Ishikawa (cell line): Measurements from ENCODE around the gene TUBGCP6.

Experiments used
- CEBPB ChIP-seq: IDR thresholded peaks from 2 replicates; pipeline ENCODE4 v1.6.1; 2012
- CREB1 ChIP-seq: IDR thresholded peaks from 2 replicates; pipeline ENCODE4 v1.6.1; 2012; ENCODE audit warnings: low read depth
- EGR1 ChIP-seq: IDR thresholded peaks from 2 replicates; pipeline ENCODE4 v1.6.1; 2012
- EP300 ChIP-seq: IDR thresholded peaks from 2 replicates; pipeline ENCODE4 v1.6.1; 2012; ENCODE audit warnings: borderline replicate concordance
- FOXM1 ChIP-seq: IDR thresholded peaks from 2 replicates; pipeline ENCODE4 v1.6.1; 2012; ENCODE audit warnings: low read depth, borderline replicate concordance
- MAX ChIP-seq: IDR thresholded peaks from 2 replicates; pipeline ENCODE4 v1.6.1; 2012
- NFIC ChIP-seq: IDR thresholded peaks from 2 replicates; pipeline ENCODE4 v1.6.1; 2012
- RAD21 ChIP-seq: IDR thresholded peaks from 2 replicates; pipeline ENCODE4 v1.6.1; 2012; ENCODE audit warnings: low read depth
- REST ChIP-seq: IDR thresholded peaks from 2 replicates; pipeline ENCODE4 v1.6.1; 2012; ENCODE audit warnings: low read depth, mild to moderate bottlenecking
- TAF1 ChIP-seq: IDR thresholded peaks from 2 replicates; pipeline ENCODE4 v1.6.1; 2012; ENCODE audit warnings: low read depth, mild to moderate bottlenecking
- TCF12 ChIP-seq: IDR thresholded peaks from 2 replicates; pipeline ENCODE4 v1.6.1; 2012; ENCODE audit warnings: low read depth
- TEAD4 ChIP-seq: IDR thresholded peaks from 2 replicates; pipeline ENCODE4 v1.6.1; 2012
- USF1 ChIP-seq: IDR thresholded peaks from 2 replicates; pipeline ENCODE4 v1.6.1; 2012
- YY1 ChIP-seq: IDR thresholded peaks from 2 replicates; pipeline ENCODE4 v1.6.1; 2012; ENCODE audit warnings: low read depth
- ZBTB7A ChIP-seq: IDR thresholded peaks from 2 replicates; pipeline ENCODE4 v1.6.1; 2012; ENCODE audit warnings: low read depth

TUBGCP6 gene

GRCh38 chr22:50292643-50293440 is 48.0 kb upstream of the TUBGCP6 start:
- TF ChIP-seq CREB1 = no peak
- no peak for TF ChIP-seq NFIC
- TF ChIP-seq TAF1 = no peak
- no peak for TF ChIP-seq RAD21
- TF ChIP-seq YY1 = no peak
- no peak for TF ChIP-seq FOXM1
- no peak for TF ChIP-seq TCF12

GRCh38 chr22:50289942-50290630 is 45.3 kb upstream of the TUBGCP6 start:
- no peak for TF ChIP-seq TAF1
- no peak for TF ChIP-seq TEAD4
- TF ChIP-seq USF1 = no peak
- no peak for TF ChIP-seq MAX
- no peak for TF ChIP-seq YY1
- TF ChIP-seq NFIC = no peak
- no peak for TF ChIP-seq FOXM1
- TF ChIP-seq EP300 = no peak
- no peak for TF ChIP-seq EGR1
- no peak for TF ChIP-seq ZBTB7A
- TF ChIP-seq RAD21 = no peak
- no peak for TF ChIP-seq REST
- TF ChIP-seq CREB1 = no peak
- TF ChIP-seq CEBPB = no peak
- TF ChIP-seq TCF12 = no peak

GRCh38 chr22:50289151-50289941 is 44.5 kb upstream of the TUBGCP6 start:
- TF ChIP-seq NFIC (no peak), YY1 (no peak), ZBTB7A (no peak), TAF1 (no peak), EP300 (no peak), CEBPB (no peak)

GRCh38 chr22:50287731-50288130 is 42.9 kb upstream of the TUBGCP6 start:
- TF ChIP-seq TEAD4 (no peak), NFIC (no peak), REST (no peak), RAD21 (no peak), MAX (no peak), EP300 (no peak), YY1 (no peak), TCF12 (no peak)

GRCh38 chr22:50286701-50287318 is 42.0 kb upstream of the TUBGCP6 start:
- TF ChIP-seq FOXM1 (no peak), TEAD4 (no peak), MAX (no peak), NFIC (no peak), TAF1 (no peak), RAD21 (no peak), EP300 (no peak), REST (no peak), ZBTB7A (no peak), EGR1 (no peak), USF1 (no peak), YY1 (no peak), CEBPB (no peak), CREB1 (no peak), TCF12 (no peak)
